HepG2 (cell line): Measurements from ENCODE around the gene METTL26. TPM values are rescaled to one million over a fixed set of nuclear protein-coding genes. Genes with fewer than 3 reads are reported as not detected.

Experiments used
- CHD4 ChIP-seq: fragments of 200-600 bp; sonication (generic); IDR thresholded peaks from 2 replicates; pipeline ENCODE4 v1.7.0; 2017; ENCODE audit warnings: mild to moderate bottlenecking, low read length, borderline replicate concordance
- CREBL2 ChIP-seq: sonication (generic); formaldehyde crosslinking; IDR thresholded peaks from 2 replicates; pipeline ENCODE4 v1.8.1; 2023; ENCODE audit warnings: missing genetic modification reagents, mild to moderate bottlenecking, borderline replicate concordance
- EP300 ChIP-seq, 3 experiments: sonication (generic) in 1 of 3; formaldehyde crosslinking in 1 of 3; IDR thresholded peaks; 2 replicates each; pipeline versions ENCODE4 v1.5.1 to v1.6.1; 2011 to 2020; ENCODE audit warnings: low read depth in 2 of 3, low read length in 2 of 3, borderline replicate concordance in 1 of 3, improper control_type of control experiment in 1 of 3, mild to moderate bottlenecking in 1 of 3, missing genetic modification reagents in 1 of 3, moderate library complexity in 1 of 3
- GMEB1 ChIP-seq: sonication (generic); formaldehyde crosslinking; IDR thresholded peaks from 2 replicates; pipeline ENCODE4 v1.5.1; 2020; ENCODE audit warnings: missing genetic modification reagents, mild to moderate bottlenecking, borderline replicate concordance
- HOXA3 ChIP-seq: sonication (generic); formaldehyde crosslinking; IDR thresholded peaks from 2 replicates; pipeline ENCODE4 v1.5.0; 2020; ENCODE audit warnings: missing genetic modification reagents
- KLF13 ChIP-seq: sonication (generic); formaldehyde crosslinking; IDR thresholded peaks from 2 replicates; pipeline ENCODE4 v1.4.0; 2020; ENCODE audit warnings: mild to moderate bottlenecking, missing genetic modification reagents
- NAIF1 ChIP-seq: sonication (generic); formaldehyde crosslinking; IDR thresholded peaks from 2 replicates; pipeline ENCODE4 v1.5.0; 2020; ENCODE audit warnings: mild to moderate bottlenecking, missing genetic modification reagents, borderline replicate concordance
- NFKB2 ChIP-seq: sonication (generic); formaldehyde crosslinking; IDR thresholded peaks from 2 replicates; pipeline ENCODE4 v1.4.0; 2020; ENCODE audit warnings: missing genetic modification reagents, borderline replicate concordance
- PHF5A ChIP-seq: IDR thresholded peaks from one replicate; pipeline ENCODE4 v1.6.1; 2018; ENCODE audit warnings: low read depth, missing genetic modification reagents; ENCODE audit not compliant: unreplicated experiment
- PRMT3 ChIP-seq: sonication (generic); formaldehyde crosslinking; IDR thresholded peaks from 2 replicates; pipeline ENCODE4 v1.8.1; 2022; ENCODE audit warnings: low read depth, mild to moderate bottlenecking, moderate library complexity, missing genetic modification reagents, borderline replicate concordance
- RFX1 ChIP-seq: fragments of 450-650 bp; IDR thresholded peaks from 2 replicates; pipeline ENCODE4 v1.6.1; 2017
- SKI ChIP-seq: fragments of 450-650 bp; IDR thresholded peaks from one replicate; pipeline ENCODE4 v1.6.1; 2018; ENCODE audit warnings: mild to moderate bottlenecking; ENCODE audit not compliant: partially characterized antibody
- TCF12 ChIP-seq, 2 experiments: fragments of 450-650 bp in 1 of 2; sonication (generic) in 1 of 2; formaldehyde crosslinking in 1 of 2; IDR thresholded peaks; 2 replicates each; pipeline versions ENCODE4 v1.6.1 to v1.8.0; 2017 to 2022; ENCODE audit warnings: antibody characterized with exemption in 1 of 2, mild to moderate bottlenecking in 1 of 2, missing genetic modification reagents in 1 of 2, moderate library complexity in 1 of 2
- YY1 ChIP-seq: IDR thresholded peaks from 2 replicates; pipeline ENCODE4 v1.6.1; 2011; ENCODE audit warnings: low read length, low read depth, moderate library complexity, mild to moderate bottlenecking; ENCODE audit not compliant: insufficient read depth, insufficient replicate concordance
- ZFY ChIP-seq: sonication (generic); formaldehyde crosslinking; IDR thresholded peaks from 2 replicates; pipeline ENCODE4 v1.4.0; 2020; ENCODE audit warnings: missing genetic modification reagents
- ZNF331 ChIP-seq: sonication (generic); formaldehyde crosslinking; IDR thresholded peaks from 2 replicates; pipeline ENCODE4 v1.4.0; 2020; ENCODE audit warnings: missing genetic modification reagents
- ZNF337 ChIP-seq: sonication (generic); formaldehyde crosslinking; IDR thresholded peaks from 2 replicates; pipeline ENCODE4 v1.5.1; 2020; ENCODE audit warnings: missing genetic modification reagents, low read depth, mild to moderate bottlenecking, borderline replicate concordance
- ZNF414 ChIP-seq: sonication (generic); formaldehyde crosslinking; IDR thresholded peaks from 2 replicates; pipeline ENCODE4 v1.5.0; 2020; ENCODE audit warnings: missing genetic modification reagents
- ZNF605 ChIP-seq: sonication (generic); formaldehyde crosslinking; IDR thresholded peaks from 2 replicates; pipeline ENCODE4 v1.8.0; 2022; ENCODE audit warnings: mild to moderate bottlenecking, missing genetic modification reagents
- ZNF710 ChIP-seq: sonication (generic); formaldehyde crosslinking; IDR thresholded peaks from 2 replicates; pipeline ENCODE4 v1.5.0; 2020; ENCODE audit warnings: mild to moderate bottlenecking, missing genetic modification reagents, borderline replicate concordance
- ZNF891 ChIP-seq: sonication (generic); formaldehyde crosslinking; IDR thresholded peaks from 2 replicates; pipeline ENCODE4 v1.5.0; 2020; ENCODE audit warnings: mild to moderate bottlenecking, missing genetic modification reagents
- ZSCAN21 ChIP-seq: sonication (generic); formaldehyde crosslinking; IDR thresholded peaks from 2 replicates; pipeline ENCODE4 v1.8.0; 2022; ENCODE audit warnings: mild to moderate bottlenecking, missing genetic modification reagents, moderate library complexity, borderline replicate concordance
- polyA plus RNA-seq, 8 experiments: library from polyadenylated mRNA; depleted of rRNA in 3 of 8; stranded (reverse) in 7 of 8; unstranded in 1 of 8; fragments of >200 nt; fragmentation: Illumina TruSeq in 4 of 8; extraction: Trizol in 4 of 8; gene quantifications; 2 replicates each; pipeline versions ENCODE4 v1.2.1 to v1.2.3, GENCODE V29; 2011 to 2016; ENCODE audit warnings: low read depth in 4 of 8, missing spikeins in 1 of 8, mixed read lengths in 1 of 8; ENCODE audit not compliant: insufficient read depth in 1 of 8
- total RNA-seq, 5 experiments: library from RNA; depleted of rRNA; stranded (reverse); fragments of >200 nt; fragmentation: Illumina TruSeq; extraction: Trizol; gene quantifications; 2 replicates each; pipeline ENCODE4 v1.2.3, GENCODE V29; 2016; ENCODE audit warnings: low read depth in 1 of 5

The METTL26 gene
- total and polyA plus RNA-seq, 2 of the 13 experiments (the other 11 are each of a cell fraction or from before 2014, with no cell fraction given) = 65.5 to 70.1 TPM

GRCh38 chr16:641326-642188 is 5.5 kb upstream of the METTL26 start, which contains the start of gene MCRIP2 (continued):
- TF ChIP-seq SKI (peak; percentile 8), ZNF414 (CRISPR knock-in tag) (peak; percentile 45; the same call in 1 of the 2 replicates), CHD4 (no peak), NFKB2 (CRISPR knock-in tag) (peak; percentile 50; the same call in 1 of the 2 replicates), CREBL2 (CRISPR knock-in tag) (0 out of 2 replicates have a peak, but pooled peaks have one; percentile 16), ZNF891 (CRISPR knock-in tag) (peak; percentile 71; the same call in 1 of the 2 replicates), ZNF710 (CRISPR knock-in tag) (peak; percentile 42; the same call in 1 of the 2 replicates), ZNF605 (CRISPR knock-in tag) (peak; percentile 22; the same call in 1 of the 2 replicates), EP300 (IDR thresholded peaks at IDR 0.05; ENCODE audit: low read depth in 2 of 2, low read length in 2 of 2) (peak in 1 of 2 experiments; percentile 20; a peak in 1 of 4 replicates), EP300 (CRISPR knock-in tag; IDR thresholded peaks at IDR 0.05; ENCODE audit: borderline replicate concordance) (no peak), HOXA3 (peak; percentile 52), PHF5A (CRISPR knock-in tag) (peak; percentile 31), PRMT3 (CRISPR knock-in tag) (peak; percentile 29; the same call in 1 of the 2 replicates), ZNF337 (CRISPR knock-in tag) (no peak), ZNF331 (CRISPR knock-in tag) (peak; percentile 31; the same call in 1 of the 2 replicates), ZSCAN21 (CRISPR knock-in tag) (peak; percentile 19; the same call in 1 of the 2 replicates), KLF13 (0 out of 2 replicates have a peak, but pooled peaks have one; percentile 40), ZFY (peak; percentile 69; the same call in 1 of the 2 replicates), YY1 (peak; percentile 90), RFX1 (no peak), TCF12 (IDR thresholded peaks at IDR 0.05) (no peak), TCF12 (CRISPR knock-in tag; IDR thresholded peaks at IDR 0.05) (0 out of 2 replicates have a peak, but pooled peaks have one; percentile 40), GMEB1 (CRISPR knock-in tag) (peak; percentile 15; the same call in 1 of the 2 replicates), NAIF1 (CRISPR knock-in tag) (no peak)
